Right lobe of liver (tissue), 6 donors: Measurements from ENCODE around the gene NANS. TPM values are rescaled to one million over a fixed set of nuclear protein-coding genes. Genes with fewer than 3 reads are reported as not detected.

Experiments
- ATAC-seq, 4 donors: fragments of 200-7000 bp; cut with Tn5 transposase; one replicate each; pipeline ENCODE4 v1.9.1; 2020; ENCODE audit warnings: mild to moderate bottlenecking in 4 of 4, moderate library complexity in 4 of 4
- DNase-seq, 3 donors: peaks; one replicate each; pipeline ENCODE4 v3.0.0-alpha.2; 2020
- H3K27ac ChIP-seq, 3 donors: fragments of 200-600 bp; one replicate each; pipeline ENCODE4 v1.8.0; 2022
- H3K27me3 ChIP-seq, 2 donors: fragments of 200-600 bp; one replicate each; pipeline ENCODE4 v1.8.0; 2022
- H3K36me3 ChIP-seq, 4 donors: fragments of 200-600 bp; sonication (generic) in 1 of 4; one replicate each; pipeline versions ENCODE4 v1.5.1 to v1.8.0; 2017 to 2022; ENCODE audit warnings: control low read depth in 1 of 4
- H3K4me1 ChIP-seq, 4 donors: fragments of 200-600 bp; sonication (generic) in 1 of 4; one replicate each; pipeline versions ENCODE4 v1.5.1 to v1.8.0; 2017 to 2022; ENCODE audit warnings: control low read depth in 1 of 4
- H3K4me3 ChIP-seq, 3 donors: fragments of 200-600 bp; one replicate each; pipeline ENCODE4 v1.8.0; 2022
- H3K9me3 ChIP-seq, 4 donors: fragments of 200-600 bp; sonication (generic) in 1 of 4; one replicate each; pipeline versions ENCODE4 v1.5.1 to v1.8.0; 2017 to 2022; ENCODE audit warnings: control low read depth in 1 of 4
- CTCF ChIP-seq, 4 donors: fragments of 200-600 bp in 3 of 4; fragments of 450-650 bp in 1 of 4; IDR thresholded peaks; one replicate each; pipeline versions ENCODE4 v1.5.1 to v1.8.0; 2016 to 2022; ENCODE audit warnings: antibody characterized with exemption in 4 of 4, mild to moderate bottlenecking in 2 of 4
- POLR2A ChIP-seq: fragments of 450-650 bp; IDR thresholded peaks from one replicate; pipeline ENCODE4 v1.6.1; 2017; ENCODE audit warnings: antibody characterized with exemption, mild to moderate bottlenecking
- WGBS: methylation state at CpG from one replicate; pipeline ENCODE4 v1.1.6; 2018; ENCODE audit warnings: low coverage, low lambda C conversion rate; ENCODE audit not compliant: insufficient coverage; ENCODE audit errors: missing lambda C conversion rate; 5-methylcytosine and 5-hydroxymethylcytosine counted together
- intact Hi-C, 2 donors: fragments of 100-400 bp; cut with DNase I; formaldehyde crosslinking; loops; one replicate each; pipeline versions ENCODE4 v1.11.2 to v1.14.1; 2022
- total RNA-seq, 6 experiments: library from RNA; depleted of rRNA in 2 of 6; stranded (reverse); fragments of >200 nt in 2 of 6; fragmentation: NEBNext Ultra II Directional in 3 of 6; extraction: Animal tissue kit (Norgen Biotek cat#: 25700) in 3 of 6; gene quantifications; one replicate each; pipeline versions ENCODE4 v1.1.0 to v1.2.4, GENCODE V29; 2016 to 2023
- donor health status: DM: no; HTN: yes; CAD: no.
- donor health status: DM: no; HTN: no; CAD: no.
- donor health status: DM: no; HTN: no; CAD: no.
- donor health status: DM: no; HTN: yes; CAD: no.
- donor health status: DM: no; HTN: yes; CAD: no.

Gene NANS
- total RNA-seq, 6 experiments from 2014 or later = 16.4 to 43.2 (median 30.2) TPM

- intact Hi-C loops = no loop called here
- no peak overlapping the region for H3K27ac ChIP-seq
- DNase-seq (peak in 1 of 3 donors; percentile 18), ATAC-seq (no peak)
- no peaks in the 10 kb centered on the region for H3K27me3 ChIP-seq
- no peaks in the 10 kb centered on the region for H3K9me3 ChIP-seq
- no peak overlapping the region for H3K4me3 ChIP-seq
- 51% methylated on average over 4 of the region's 5 CpGs for WGBS
- TF ChIP-seq CTCF (IDR thresholded peaks at IDR 0.05) (no peak), POLR2A (no peak)
- peaks cover 0 to 9% (median 3%) of the 10 kb centered on the region in 4 donors for H3K4me1 ChIP-seq
- peaks cover 0 to 21% (median 10%) of the 10 kb centered on the region in 4 donors for H3K36me3 ChIP-seq
Measured at GRCh38 chr9:98099898-98100297, 43.4 kb downstream of the NANS start.

DNA sequence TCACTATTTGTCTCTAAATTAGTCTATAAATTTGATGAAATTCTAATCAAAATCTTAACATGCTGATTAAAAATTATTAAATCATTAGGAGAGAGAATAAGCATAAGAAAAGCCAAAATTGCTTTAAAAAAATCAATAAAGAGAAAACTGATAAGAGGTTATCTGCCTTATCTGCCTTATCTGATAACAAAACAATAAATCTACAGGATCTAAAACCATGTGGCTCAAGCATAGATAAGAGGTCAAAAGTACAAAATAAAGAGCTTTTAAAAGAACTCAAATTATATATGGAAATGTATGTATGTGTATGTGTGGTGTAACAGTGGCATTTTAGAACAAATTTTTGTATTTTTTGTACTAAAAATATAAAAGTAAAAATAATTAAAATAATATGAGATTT lies 43.9 kb downstream of the NANS start:
- ATAC-seq (no peak), DNase-seq (no peak)
- H3K27ac ChIP-seq = no peak overlapping the region
- H3K36me3 ChIP-seq = peaks cover 0 to 20% (median 10%) of the 10 kb centered on the region in 4 donors
- H3K4me3 ChIP-seq = no peak overlapping the region
- no peak for TF ChIP-seq POLR2A
- TF ChIP-seq CTCF (IDR thresholded peaks at IDR 0.05) = no peak
- no peaks in the 10 kb centered on the region for H3K27me3 ChIP-seq
- no peaks in the 10 kb centered on the region for H3K9me3 ChIP-seq
- intact Hi-C loops = no loop called here
- peaks cover 0 to 9% (median 3%) of the 10 kb centered on the region in 4 donors for H3K4me1 ChIP-seq

GRCh38 chr9:98101416-98101815 lies 44.9 kb downstream of the NANS start:
- Histone ChIP-seq H3K9me3 (no peaks in the 10 kb centered on the region), H3K27ac (no peak overlapping the region), H3K36me3 (peaks cover 0 to 20% (median 10%) of the 10 kb centered on the region in 4 donors), H3K4me1 (peaks cover 0 to 9% (median 3%) of the 10 kb centered on the region in 4 donors), H3K4me3 (no peak overlapping the region), H3K27me3 (no peaks in the 10 kb centered on the region)
- WGBS = 85% methylated on average over 3 of the region's 7 CpGs
- intact Hi-C loops = no loop called here
- no peak for TF ChIP-seq CTCF (IDR thresholded peaks at IDR 0.05)
- no peak for TF ChIP-seq POLR2A
- DNase-seq (peak in 1 of 3 donors; percentile 11), ATAC-seq (no peak)

GRCh38 chr9:98101868-98102273 lies 45.3 kb downstream of the NANS start:
- peaks cover 0 to 20% (median 10%) of the 10 kb centered on the region in 4 donors for H3K36me3 ChIP-seq
- TF ChIP-seq POLR2A (no peak), CTCF (IDR thresholded peaks at IDR 0.05) (no peak)
- ATAC-seq (peak; percentile 36 to 74 (median 62)), DNase-seq (peak in 1 of 3 donors; percentile 19)
- 29% methylated on average over 6 of the region's 6 CpGs for WGBS
- H3K9me3 ChIP-seq = no peaks in the 10 kb centered on the region
- no peak overlapping the region for H3K27ac ChIP-seq
- H3K4me1 ChIP-seq = peaks cover 0 to 8% (median 3%) of the 10 kb centered on the region in 4 donors
- H3K27me3 ChIP-seq = no peaks in the 10 kb centered on the region
- intact Hi-C loops = no loop called here
- H3K4me3 ChIP-seq = no peak overlapping the region

- Histone ChIP-seq H3K36me3 (peaks cover 0 to 7% (median 3%) of the 10 kb centered on the region in 4 donors), H3K27me3 (no peaks in the 10 kb centered on the region), H3K4me1 (peaks cover 0 to 21% (median 9%) of the 10 kb centered on the region in 4 donors), H3K9me3 (no peaks in the 10 kb centered on the region), H3K27ac (peak overlapping the region in 1 of 3 donors; percentile 13), H3K4me3 (no peak overlapping the region)
- intact Hi-C loops = no loop called here
- ATAC-seq = peak in 3 of 4 donors; percentile 20 to 36 (median 23)
- no peak for DNase-seq
- 35% methylated on average over 2 of the region's 3 CpGs for WGBS
- TF ChIP-seq POLR2A (no peak), CTCF (IDR thresholded peaks at IDR 0.05) (no peak)
Measured at GRCh38 chr9:98104445-98104881, 47.9 kb downstream of the NANS start.
